Activated CD8-positive, alpha-beta memory T cell treated with anti-CD3 and anti-CD28 coated beads, Interleukin-2, amount 50 U/mL, for 24 hours (primary cell): ENCODE results near the gene DCAF7.

Experiments used
- DNase-seq: peaks from one replicate; pipeline ENCODE4 v3.0.0-alpha.2; 2020; ENCODE audit errors: extremely low read depth

DCAF7 gene

DNA sequence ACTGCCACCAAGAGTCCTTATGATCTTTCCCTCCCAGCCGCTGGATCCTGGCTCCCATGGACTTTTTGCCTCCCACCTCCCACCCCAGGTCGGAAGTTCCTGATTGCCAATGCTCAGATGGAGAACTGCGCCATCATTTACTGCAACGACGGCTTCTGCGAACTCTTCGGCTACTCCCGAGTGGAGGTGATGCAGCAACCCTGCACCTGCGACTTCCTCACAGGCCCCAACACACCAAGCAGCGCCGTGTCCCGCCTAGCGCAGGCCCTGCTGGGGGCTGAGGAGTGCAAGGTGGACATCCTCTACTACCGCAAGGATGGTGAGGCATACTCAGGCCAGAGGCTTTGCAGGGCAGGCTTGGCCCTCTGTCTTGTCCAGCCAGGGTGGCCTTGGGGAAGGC is 26.2 kb upstream of the DCAF7 start:
- DNase-seq, result no peak

DNA sequence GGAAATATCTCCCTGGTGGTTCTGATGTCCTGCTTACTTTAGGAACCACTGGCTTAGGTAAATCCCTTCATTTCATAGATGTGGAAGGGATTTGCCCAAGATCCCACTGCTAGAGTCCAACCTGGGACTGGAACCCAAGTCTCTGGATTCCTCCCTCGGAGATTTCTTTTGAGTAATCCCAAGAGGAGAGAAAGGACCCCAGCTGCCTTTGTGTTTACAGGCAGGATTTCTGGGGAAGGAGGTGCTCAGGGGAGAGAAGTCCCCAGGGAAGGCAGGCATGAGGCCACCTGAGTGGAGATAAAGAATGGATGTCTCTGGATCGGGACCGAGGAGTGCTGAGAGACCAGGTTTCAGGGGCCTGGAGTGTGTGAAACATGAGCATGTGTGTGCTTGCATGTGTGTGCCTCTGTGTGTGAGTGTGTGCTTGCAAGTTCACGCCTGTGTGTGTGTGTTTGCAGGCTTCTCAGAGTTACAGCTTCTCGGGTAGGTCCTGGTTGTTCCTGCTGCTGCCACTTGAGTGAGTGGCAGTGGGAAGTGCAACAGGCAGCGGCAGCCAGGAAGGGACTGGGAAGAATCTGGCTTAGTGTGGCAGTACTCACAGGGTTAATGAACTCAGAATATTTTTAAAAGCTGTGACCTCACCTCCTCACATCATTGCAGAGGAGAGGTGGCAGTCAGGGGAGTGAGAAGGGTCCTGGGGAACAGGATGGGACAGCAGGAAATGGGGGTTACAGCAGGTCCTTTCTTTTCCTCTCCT is 24.9 kb upstream of the DCAF7 start:
- DNase-seq, result no peak

DNA sequence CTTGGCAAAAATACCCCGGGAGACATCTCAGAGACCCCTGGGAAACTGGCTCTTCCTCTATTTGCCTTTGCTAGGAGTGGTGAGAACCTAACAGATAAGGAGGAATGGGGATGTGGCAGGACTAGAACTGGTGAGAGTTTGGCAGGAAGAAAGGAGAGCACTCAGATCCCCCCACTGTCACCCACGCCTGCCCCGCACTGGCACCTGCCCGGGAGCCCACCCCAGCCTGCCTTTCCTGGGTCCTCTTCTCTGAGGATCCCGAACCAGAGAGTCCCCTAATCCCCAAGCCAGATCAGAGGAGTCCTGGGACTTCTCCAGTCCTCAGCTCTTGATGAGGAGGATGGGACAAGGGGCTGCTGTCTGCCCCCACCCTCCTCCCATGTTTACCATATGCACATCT is 23.4 kb upstream of the DCAF7 start:
- DNase-seq, result no peak

DNA sequence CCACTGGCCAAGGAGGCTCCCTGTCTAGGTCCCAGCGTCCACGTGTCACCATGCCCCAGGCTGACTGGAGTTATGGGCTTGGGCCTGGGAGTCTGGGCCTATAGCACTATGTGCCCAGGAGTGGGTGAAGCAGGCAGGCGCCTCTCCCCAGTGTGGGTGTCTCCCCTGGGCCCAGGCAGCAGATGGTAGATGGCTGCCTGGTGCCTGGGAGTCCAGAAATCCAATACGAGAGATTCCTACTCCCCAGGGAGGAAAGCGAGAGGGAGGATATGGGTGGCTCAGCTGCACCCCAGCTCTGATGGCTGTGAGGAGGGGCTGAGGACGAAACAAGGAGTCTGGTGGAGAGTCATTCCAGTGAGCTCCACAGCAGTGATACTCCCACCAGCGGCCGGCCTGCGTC is 22.1 kb upstream of the DCAF7 start:
- no peak for DNase-seq

DNA sequence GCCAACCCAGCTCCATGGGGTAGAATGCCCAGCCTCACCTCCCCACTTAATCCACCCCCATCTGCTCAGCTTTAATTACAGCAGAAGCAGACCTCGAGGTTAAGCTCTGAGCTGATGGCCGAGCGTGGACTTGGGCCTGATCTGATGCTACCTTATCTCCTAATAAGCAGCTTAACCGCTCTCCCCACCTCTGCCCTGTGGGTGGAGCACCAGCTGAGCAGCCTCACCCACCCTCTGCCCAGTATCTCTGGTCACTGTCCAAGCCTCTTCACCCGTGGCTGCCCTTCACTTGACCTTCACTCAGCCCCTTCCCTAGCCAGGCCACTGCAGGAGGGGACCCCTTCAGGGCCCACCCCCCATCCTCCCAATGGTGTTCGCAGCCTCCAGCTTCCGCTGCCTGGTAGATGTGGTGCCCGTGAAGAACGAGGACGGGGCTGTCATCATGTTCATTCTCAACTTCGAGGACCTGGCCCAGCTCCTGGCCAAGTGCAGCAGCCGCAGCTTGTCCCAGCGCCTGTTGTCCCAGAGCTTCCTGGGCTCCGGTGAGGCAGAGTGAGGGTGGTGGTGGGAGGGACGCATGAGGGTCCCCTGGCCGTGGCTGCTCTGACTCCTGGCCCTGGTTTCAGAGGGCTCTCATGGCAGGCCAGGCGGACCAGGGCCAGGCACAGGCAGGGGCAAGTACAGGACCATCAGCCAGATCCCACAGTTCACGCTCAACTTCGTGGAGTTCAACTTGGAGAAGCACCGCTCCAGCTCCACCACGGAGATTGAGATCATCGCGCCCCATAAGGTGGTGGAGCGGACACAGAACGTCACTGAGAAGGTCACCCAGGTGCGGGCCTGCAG is 20.3 kb upstream of the DCAF7 start:
- DNase-seq, result no peak

DNA sequence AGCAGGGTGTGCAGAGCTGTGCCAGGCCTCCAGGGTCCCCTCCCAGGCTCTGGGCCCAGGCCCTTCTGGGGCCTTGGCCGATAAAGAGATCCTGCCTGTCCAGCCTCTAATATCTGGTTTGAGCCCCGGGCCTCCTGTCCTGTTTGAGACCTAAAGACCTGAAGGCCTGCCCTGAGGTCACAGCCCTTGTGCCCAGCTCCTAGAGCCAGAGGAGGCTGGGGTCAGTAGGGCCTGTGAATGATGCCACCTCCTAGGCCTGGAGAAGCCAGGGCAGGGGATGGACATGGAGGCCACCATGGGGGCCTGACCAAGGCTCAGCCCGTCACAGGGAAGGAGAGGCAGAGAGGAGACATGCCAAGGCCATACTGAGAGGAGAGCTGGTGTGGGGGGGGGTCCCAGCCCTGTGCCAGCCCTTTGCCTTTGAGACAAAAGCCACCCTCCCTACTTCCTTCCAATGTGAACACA is 19.7 kb upstream of the DCAF7 start:
- no peak for DNase-seq

DNA sequence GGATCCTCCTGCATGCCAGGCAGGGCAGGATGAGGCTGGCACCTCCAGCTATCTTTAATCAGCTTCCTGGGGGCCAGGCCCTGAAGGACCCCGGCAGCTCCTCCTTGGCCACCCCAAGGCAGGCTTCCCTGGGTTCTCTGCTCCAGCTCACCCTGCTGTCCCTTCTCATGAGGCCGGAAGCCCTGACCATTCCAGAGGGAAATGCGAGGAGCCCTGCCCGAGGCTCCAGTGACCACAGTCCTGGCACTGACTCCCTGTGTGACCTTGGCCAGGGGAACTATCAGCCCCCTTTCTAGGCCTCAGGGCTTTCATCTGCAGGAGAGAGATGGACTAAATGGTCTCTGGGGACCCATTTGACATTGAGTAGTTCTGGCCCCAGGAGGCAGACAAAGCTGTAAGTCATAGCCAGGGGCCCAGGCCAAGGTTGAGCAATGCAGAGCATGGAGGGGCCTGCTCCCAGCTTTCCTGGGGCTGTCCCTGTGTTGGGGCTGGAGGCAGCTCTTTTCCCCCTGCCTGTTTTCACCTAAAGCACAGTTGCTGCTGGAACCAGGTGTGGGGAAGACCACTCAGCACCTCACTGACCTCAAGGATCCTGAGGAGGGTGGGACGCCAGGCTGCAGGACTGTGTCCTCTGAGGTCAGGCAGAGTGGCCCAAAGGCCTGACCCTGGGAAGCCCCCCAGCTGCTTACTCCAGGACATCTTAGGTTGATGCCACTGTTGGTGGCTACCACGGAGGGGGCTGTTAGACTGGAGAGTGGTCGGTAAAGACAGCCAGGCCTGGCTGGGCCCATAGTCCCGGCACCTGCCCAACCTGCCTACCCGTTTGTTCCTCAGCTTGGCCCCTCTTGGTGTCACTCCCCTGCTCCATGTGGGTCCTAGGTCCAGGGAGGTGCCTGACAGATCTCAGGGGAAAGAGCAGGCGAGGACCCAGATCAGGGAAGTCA is 19.0 kb upstream of the DCAF7 start:
- DNase-seq, result no peak

DNA sequence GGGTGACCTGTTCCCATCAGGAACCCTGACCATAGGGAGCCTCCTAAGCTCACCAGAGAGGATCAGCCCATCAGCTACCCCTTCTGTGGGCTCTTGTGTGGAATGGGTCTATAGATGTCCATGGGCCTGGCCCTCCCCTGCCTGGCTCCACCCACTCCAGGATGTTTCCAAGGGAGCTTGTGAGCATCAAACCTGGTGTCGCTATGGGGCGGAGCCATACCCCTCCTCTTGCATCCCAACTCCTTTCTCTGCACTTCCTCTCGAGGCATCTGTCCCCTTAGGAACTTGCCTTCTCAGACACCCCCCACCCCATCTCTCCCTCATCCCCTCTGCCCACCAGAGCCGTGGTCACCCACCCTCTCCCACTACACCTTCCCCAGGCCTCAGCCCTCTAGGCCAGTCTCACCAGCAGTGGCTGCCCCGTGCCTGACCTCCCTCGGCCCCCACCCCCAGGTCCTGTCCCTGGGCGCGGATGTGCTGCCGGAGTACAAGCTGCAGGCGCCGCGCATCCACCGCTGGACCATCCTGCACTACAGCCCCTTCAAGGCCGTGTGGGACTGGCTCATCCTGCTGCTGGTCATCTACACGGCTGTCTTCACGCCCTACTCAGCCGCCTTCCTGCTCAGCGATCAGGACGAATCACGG is 16.7 kb upstream of the DCAF7 start:
- no peak for DNase-seq

DNA sequence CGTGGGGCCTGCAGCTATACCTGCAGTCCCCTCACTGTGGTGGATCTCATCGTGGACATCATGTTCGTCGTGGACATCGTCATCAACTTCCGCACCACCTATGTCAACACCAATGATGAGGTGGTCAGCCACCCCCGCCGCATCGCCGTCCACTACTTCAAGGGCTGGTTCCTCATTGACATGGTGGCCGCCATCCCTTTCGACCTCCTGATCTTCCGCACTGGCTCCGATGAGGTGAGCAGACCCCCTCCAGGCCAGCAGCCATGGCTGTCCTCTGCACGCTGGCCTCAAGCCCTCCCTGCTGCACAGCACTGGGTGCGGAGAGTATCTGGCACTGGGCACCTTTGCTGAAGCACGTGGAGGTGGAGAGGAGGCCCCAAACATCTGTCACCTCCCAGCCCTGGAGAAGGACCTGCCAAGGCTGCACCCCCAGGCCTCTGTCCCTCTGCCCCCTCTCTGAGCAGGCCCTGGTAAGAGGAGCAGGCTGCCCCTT is 16.2 kb upstream of the DCAF7 start:
- DNase-seq, result no peak

DNA sequence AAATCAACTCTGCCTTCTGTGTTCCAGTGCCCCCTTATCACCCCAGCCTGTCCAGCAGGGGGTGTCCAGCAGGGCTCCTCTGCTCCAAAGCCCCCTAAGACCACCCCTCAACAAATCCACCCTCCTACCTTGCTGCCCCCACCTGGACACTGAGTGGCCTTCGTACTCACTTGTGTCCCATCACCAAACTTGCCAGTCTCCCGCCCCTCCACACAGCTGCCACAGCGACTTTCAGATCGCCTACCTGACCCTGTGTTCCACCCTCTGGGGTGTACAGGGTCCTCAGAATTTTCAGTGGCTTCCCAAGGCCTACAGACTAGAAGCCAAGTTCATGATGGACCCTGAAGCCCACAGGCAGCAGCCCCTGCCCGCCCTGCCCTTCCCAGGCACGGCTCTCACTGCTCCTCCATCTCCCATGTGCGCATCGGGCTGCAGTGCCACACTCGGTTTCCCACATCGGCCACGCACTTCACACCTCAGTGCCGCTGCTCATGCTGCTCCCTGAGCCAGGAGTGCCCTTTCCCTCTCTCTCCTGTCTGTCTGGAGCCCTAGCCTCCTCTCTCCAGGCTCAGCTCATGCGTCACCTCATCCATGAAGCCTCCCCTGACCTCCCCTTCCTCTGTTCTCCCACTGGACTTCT is 15.3 kb upstream of the DCAF7 start:
- no peak for DNase-seq

DNA sequence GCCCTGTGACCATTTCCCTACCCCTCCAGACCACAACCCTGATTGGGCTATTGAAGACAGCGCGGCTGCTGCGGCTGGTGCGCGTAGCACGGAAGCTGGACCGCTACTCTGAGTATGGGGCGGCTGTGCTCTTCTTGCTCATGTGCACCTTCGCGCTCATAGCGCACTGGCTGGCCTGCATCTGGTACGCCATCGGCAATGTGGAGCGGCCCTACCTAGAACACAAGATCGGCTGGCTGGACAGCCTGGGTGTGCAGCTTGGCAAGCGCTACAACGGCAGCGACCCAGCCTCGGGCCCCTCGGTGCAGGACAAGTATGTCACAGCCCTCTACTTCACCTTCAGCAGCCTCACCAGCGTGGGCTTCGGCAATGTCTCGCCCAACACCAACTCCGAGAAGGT is 14.6 kb upstream of the DCAF7 start:
- DNase-seq, result no peak

DNA sequence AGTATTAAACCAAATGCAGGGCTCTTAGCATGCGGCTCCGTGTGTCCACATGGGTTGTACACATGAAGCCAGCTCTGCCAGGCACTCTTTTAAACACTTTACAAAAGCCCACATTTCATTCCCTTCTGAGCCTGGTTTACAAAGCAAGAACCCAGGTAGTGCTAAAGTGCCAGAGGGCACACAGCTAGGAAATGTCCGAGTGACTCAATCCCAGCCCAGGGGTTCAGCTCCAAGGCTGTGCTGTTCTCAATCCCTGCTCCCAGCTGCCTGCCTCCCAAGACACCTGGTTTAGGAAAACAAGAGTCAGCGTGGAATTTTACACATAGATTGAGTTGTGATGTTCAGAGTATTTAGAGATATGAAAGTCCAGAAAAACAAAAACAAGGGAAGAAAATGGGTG is 13.3 kb upstream of the DCAF7 start:
- no peak for DNase-seq

DNA sequence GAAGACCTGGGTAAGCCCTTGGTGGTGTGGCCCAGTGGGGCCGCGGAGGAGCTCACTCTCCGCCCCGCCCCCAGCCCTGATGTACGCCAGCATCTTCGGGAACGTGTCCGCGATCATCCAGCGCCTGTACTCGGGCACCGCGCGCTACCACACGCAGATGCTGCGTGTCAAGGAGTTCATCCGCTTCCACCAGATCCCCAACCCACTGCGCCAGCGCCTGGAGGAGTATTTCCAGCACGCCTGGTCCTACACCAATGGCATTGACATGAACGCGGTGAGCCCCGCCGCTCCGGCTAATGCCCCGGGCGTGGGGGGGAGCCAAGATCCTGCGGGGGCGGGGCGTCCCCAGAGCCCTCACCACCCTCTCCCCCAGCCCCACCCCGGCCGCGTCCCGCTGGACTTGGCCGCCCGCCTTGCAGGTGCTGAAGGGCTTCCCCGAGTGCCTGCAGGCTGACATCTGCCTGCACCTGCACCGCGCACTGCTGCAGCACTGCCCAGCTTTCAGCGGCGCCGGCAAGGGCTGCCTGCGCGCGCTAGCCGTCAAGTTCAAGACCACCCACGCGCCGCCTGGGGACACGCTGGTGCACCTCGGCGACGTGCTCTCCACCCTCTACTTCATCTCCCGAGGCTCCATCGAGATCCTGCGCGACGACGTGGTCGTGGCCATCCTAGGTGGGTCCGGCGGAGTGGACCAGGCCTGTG is 12.1 kb upstream of the DCAF7 start:
- DNase-seq, result no peak

DNA sequence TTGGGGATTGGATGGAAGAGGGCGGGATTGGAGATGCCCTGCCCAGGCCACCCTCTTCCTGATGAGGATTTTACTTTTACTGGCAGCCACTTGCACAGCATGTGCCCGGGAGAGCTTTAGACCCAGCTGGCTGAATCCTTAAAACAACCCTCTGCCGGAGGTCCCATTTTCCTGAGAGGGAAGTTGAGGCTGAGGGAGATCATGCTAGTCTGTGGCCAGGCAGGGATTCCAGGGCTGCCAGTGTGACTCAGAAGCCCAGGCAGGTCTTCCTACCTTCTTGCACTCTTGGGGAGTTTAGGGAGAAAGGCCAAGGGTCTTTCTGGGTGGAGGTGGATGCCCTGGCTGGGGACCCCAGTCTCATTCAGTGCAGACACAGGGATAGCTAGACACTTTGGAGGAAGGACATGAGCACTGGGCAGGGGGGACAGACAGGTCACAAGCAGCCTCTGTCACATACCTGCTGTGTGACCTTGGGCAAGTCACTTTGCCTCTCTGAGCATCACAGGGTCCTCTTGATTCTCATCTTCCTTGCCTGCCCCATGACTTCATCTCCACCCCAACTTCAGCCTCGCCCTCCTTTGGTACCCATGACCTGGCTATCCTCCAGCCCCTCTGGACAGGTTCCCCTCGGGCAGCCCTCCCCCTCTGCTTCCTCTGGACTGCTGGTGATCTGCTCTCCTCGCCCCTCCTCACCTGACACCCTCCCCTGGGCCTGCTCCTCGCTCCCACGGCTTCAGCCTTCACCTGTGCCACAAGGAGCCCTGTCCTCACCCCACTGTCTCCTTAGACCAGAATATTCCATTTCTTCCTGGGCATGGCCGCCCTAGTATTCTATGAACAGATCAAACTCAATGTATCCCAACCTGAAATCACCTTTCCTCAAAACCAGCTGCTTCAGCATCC is 11.3 kb upstream of the DCAF7 start:
- DNase-seq, result no peak

DNA sequence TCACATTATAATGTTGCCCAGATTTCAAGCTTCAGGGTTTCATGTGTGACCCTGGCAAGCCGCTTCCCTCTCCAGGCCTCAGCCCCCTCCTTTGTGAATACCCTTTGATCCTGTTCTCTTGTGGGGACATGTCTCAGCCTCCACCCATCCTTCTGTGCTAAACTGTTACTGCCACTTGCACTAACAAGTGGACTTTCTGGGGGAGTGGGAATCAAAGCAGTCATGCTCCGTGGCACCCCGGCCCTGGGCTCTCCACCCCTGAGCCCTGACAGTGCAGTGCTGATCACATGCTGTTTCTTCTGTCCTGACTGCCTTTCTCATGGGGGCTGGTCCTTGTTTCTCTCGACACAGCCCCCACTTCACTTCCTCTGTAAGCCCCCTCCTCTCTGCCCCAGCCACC is 9.7 kb upstream of the DCAF7 start:
- DNase-seq, result no peak

DNA sequence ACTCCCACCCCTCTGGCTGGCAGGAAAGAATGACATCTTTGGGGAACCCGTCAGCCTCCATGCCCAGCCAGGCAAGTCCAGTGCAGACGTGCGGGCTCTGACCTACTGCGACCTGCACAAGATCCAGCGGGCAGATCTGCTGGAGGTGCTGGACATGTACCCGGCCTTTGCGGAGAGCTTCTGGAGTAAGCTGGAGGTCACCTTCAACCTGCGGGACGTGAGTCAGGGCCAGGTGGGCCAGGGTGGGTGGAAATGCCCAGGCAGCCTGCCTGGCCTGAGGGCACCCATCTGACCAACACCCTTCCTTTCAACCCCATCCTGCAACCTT is 8.1 kb upstream of the DCAF7 start:
- DNase-seq, result no peak

DNA sequence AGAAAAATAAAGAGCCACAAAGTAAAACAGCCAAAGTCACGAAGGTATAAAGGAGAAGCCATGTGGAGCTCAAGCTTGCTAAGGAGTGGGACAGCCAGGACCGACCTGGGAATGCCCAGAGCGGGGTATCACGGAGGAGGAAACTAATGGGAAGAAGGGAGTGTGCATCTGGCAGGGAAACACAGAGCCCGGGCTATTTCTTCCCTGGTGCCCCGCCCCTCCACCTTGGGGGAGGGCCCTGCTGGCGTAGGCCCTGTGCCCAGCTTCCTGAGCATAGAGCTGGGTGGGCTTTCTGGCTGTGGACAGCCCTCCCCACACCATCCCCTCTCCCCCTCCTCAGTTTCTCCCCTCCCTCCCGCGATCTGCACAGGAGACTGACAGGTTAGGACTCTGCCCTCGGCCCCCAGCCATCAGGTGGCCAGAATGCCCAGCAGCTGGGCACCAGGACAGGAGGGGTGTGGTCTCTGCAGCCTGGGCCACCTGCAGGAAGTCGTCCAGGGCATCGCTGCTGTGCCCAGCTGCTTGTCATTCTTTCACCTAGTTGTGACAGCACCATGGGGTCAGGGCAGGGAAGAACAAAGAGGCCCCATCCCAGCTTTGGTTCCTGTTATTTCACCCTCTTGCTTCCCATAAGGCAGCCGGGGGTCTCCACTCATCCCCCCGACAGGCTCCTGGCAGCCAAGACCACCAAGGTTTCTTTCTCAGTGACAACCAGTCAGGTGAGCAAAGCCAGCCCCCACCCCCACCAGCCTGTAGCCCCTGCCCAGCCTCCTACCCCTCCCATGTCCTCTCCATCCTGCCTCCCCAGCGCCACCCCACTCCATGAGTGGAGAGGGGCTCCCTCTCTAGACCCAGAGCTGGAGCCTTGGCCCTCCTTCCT is 7.1 kb upstream of the DCAF7 start:
- no peak for DNase-seq

DNA sequence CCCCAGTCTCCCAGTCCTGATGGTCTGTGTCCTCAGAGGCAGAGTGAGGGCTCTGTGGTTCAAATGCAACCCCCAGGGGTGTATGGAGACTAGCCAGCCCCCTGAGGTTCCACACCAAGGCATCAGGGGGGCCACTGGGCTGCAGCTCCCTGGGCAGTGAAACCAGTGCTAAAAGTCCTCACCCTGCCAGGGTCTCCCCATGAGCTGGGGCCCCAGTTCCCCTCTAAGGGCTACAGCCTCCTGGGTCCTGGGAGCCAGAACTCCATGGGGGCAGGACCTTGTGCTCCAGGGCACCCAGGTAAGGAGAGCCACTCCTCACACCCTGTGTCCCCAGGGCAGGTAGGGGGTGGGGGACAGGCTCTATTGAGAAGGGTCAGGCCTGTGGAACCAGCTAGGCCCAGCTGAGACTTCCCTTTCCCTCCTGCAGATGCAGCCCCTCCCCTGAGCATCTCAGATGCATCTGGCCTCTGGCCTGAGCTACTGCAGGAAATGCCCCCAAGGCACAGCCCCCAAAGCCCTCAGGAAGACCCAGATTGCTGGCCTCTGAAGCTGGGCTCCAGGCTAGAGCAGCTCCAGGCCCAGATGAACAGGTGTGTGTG is 6.4 kb upstream of the DCAF7 start:
- no peak for DNase-seq
